Smooth muscle cell of the brain vasculature (primary cell): ENCODE data around the gene NRG2.

ENCODE experiments used
- DNase-seq: peaks from one replicate; pipeline ENCODE4 v3.0.0-alpha.2; 2012; ENCODE audit warnings: low read depth, low spot score

The NRG2 gene

DNA sequence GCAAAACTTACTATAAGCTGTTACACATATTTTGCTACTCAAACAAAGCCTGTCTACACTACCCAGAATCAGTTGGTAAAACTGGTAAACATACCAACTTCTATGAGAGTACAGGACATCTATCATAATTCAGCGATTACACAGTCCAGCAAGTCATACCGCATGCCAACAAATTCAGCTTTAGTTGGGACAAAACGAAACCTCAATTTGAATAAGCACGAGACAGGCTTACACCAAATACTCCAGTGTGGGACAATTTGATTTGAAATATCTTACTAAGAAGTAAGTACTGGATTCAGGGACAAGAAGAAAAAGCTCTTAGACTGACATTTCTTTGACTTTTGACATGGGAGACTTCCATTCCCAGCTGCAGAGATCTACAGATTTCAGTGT, 2.0 kb downstream of the NRG2 start:
- DNase-seq = no peak

DNA sequence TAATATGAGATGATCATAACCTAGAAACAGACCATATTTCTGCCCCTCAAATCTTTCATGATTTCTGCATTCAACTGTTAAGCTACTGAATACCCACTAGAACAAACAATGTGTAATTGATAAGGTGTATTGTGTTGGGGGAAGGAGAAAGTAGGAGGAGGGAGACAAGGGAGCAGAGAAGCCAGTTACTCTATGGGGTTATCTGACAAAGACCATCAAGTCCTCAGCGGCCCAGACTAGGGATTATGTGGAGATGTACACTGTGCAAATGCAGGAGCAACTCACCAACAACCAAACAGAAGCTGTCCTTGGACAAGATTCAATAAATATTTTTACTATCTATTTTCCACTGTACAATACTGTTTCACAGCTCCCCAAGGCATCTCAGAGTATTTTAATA, 2.7 kb downstream of the NRG2 start:
- no peak for DNase-seq

DNA sequence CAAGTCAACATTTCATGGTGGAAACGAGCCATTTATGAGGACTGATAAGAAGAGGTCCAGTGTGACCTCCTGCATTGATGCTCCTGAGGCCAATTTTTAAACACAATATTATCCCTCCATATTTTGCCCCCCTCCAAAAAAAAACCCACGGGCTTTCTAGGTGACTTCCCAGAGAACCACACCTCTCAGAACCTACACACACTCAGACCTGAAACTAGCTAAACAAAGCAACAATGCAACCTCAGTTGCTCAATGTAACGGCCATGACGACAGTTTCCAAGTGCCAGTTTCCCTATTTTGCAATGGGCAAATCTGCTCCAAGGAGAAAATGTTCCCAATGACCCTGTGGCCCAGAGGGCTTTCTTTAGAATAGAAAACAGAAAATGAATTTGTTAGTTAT, 3.5 kb downstream of the NRG2 start:
- no peak for DNase-seq

DNA sequence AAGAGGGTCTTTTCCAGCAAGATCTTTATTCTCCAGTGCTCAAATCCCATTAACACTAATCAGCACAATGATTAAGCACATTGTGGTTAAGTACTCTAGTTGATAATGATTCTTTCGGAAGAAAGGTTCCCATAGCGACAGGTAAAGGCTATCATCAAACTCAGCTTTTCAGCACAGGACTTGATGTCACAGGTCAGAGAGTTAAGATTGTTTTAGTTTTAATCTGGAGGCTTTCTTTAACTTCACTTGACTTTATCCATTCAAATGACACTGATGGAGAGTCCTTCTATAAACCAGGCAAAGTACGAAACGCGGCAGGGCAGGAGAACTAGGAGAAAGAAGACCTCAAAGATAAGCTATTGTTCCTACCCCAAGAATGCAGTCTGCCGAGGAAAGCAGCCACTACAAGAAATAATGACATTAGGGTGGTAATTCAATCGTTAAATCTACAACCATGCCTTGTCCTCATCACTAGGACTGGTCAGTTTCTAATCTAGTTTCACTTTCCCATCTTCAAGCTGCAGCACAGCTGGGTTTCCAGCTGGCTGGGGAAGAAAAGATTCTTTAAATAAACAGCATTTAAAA, 4.6 kb downstream of the NRG2 start:
- DNase-seq = no peak

DNA sequence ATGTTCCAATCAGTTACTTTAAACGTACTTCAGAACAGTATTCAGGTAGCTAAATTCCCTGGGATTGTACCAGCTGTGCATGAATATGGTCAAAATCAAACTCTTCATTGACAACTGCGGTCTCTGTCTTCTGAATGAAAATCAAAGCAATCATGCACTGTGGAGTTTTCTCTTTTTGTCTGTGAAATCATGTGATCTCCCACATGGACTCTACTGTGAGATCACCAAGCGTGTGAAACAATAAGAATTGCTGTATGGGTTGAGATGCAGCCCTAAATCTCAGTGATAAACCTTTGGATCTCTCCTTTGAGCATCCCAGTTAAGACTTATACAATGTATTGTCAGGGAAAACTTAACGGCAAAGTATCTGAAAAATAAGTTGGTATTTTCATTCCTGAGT, 6.1 kb downstream of the NRG2 start:
- no peak for DNase-seq

DNA sequence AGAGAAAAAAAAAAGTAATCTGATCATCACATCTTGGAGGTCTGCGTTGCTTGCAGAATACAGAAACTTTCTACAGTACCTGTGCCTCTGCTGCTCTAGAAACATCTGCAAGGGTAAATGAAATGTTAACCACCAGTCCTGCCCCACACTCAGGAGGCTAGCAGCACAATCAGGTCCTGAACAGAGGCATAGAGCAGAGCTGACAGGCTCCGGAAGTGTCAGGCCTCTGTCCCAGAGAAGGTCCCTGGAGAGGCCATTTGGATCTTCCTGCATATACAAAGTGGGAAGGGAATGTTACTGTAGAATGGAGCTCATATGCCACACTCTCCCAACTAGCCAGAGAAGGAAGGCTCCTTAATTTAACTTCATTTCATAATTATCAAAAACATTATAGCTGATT, 7.2 kb downstream of the NRG2 start:
- DNase-seq = no peak

GRCh38 chr5:140033037-140033760, 9.9 kb downstream of the NRG2 start:
- DNase-seq = no peak

DNA sequence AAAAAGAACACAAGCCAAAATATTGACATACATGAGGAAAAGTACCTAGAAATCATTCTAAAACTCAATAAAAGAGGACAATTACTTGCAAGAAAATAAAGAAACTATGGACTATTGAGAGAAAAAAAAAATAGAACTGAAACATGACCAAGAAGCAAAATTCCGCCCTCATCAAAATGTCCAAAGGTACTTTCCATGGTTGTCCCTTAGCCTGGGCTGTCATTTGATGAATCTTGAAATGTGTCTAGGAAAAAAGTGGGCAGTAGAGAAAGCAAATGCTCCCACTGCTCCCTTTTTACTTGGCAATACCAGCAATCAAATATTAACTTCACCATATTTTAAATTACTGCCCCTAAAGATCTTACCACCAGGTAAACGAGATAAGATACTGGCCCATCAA, 10.8 kb downstream of the NRG2 start:
- no peak for DNase-seq

- DNase-seq = no peak
These were observed 15.3 kb downstream of the NRG2 start for GRCh38 chr5:140027807-140028206.

GRCh38 chr5:140025736-140026135, 17.4 kb downstream of the NRG2 start:
- DNase-seq = no peak

DNA sequence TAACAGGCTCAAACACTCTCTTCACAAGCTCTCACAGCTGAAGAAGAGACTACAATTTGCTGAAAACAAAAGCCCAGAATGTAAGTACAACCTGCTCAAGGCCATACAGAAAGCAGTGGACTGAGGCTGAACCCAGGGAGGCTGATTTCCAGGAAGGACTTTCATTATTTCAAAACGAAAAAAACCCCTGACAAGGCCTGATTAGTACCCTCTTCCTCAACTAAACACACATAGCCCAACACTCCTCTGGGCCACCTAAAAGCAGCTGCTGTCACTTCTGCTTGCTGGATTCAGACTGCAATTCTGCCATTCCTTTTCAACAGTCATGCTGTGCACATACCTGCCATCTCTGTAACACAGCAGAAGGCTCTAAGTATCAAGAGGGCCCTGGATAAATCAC, 18.2 kb downstream of the NRG2 start:
- no peak for DNase-seq

- no peak for DNase-seq
These were observed 19.4 kb downstream of the NRG2 start for GRCh38 chr5:140023611-140024191.

DNA sequence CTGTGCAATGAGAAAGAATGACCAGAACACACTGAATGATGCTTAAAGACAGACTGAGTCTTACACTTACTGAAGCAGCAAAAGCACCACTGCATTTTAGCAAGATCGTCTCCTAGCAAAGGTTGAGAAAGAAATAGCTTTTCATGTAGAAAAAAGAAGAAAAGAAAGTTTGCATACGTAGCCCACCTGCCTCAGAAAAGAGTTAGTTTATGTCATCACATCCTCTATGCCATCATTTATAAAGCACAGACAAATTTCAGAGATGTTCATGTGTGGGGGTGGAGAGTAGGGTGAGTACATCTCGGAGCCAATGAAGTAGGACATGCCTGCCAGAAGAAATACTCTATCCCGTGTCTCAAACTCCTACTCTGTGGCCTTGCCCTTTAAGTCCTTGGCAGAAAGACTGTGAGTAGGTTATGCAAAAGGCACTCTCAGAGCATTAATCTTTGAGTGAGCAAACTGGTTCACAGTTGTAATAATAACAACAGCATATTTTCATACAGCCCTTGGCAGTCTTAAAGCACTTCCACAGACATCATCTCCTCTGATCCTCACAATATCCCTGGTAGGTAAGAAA, 22.4 kb downstream of the NRG2 start:
- no peak for DNase-seq

- no peak for DNase-seq
These were observed 24.0 kb downstream of the NRG2 start for GRCh38 chr5:140018920-140019644.

DNA sequence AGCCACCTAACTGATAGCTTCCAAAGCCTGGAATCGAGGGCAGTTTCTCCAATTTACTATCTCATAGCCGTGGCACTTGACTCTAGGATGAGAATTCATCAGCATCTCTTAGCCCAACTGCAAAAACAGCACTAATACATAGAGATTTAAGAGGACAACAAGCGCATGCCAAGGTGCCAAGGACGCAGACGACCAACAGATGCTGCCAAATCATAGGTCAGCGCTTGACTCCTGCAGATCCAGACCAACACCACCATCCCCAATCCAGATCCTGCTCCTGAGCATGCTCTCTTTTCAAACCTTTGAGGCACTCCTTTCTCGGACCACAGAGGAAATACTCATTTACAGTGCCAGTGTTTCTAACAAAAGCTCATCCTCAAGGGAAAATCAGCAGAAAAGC, 24.6 kb downstream of the NRG2 start:
- no peak for DNase-seq

DNA sequence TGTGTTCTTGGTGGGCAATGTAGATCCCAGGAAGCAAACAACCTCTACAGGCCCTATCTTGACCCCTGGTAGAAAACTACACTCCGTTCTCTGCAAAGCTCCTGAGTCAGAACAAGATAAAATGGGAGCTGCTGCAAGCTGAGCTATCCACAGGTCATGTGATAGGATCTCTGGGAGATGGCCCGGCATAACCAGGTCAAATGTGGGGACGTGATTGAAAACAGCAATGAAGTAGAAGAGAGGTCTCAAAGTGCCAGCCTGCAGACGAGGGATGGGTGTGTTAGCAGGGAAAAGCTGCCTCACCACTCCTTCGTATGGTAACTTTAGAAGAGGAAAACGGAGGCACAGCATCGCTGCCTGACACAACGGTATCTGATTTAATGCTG, 25.0 kb downstream of the NRG2 start:
- no peak for DNase-seq

GRCh38 chr5:140017397-140018095, 25.6 kb downstream of the NRG2 start:
- no peak for DNase-seq

DNA sequence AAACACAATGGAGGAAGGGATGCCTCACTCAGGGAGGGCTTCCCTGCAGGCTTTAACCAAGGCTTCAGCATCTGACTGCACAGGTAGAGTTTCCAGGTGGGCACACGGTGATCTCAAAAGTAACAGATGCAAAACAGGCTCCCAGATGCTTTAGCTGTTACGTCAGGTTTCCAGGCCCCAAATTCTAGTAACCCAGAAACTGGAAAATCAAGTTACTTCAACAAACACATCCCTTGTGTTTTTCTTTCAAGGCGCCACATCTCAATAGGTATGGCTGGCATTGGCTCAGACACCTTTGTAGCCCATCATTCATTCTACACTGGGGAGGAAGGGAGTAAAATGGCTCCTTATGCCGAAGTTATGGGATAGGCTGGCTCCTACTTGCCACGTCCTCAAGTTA, 27.4 kb downstream of the NRG2 start:
- DNase-seq = no peak

DNA sequence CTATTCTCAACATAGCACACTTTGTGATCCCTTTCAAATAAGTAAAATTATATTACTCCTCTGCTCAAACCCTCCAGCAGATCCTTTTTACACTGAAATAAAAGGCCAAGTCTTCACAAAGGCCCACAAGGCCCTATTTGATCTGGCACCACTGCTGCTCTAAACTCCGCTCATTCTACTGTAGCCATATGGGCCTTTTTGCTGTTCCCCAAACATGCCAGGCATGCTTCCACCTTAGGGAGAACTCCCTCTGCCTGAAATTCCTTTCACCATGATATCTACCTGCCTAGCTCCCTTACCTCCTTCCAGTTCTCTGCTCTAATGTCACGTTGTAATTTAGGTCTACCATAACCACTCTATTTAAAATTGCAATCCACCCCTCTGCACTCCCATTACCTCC, 28.3 kb downstream of the NRG2 start:
- DNase-seq = no peak

- no peak for DNase-seq
These were observed 29.6 kb downstream of the NRG2 start for GRCh38 chr5:140013536-140013935.

DNA sequence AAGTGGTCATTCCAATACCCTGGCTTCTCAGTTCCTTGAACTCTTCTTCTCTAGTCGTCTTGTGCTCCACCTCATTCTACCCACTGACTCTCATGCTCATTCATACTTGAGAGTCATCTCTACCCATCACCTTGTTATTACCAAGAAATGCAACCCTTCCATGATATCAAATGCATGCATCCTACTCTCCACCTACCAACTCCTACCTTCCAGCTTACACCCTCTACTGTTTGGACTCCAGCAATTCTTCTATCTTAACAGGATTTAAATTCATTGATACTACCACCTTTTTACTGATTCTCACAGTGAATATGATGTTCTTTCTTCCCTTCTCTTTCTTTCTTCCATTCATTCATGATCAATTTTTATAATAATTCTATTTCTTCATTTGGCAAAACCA, 30.7 kb downstream of the NRG2 start:
- DNase-seq = no peak

DNA sequence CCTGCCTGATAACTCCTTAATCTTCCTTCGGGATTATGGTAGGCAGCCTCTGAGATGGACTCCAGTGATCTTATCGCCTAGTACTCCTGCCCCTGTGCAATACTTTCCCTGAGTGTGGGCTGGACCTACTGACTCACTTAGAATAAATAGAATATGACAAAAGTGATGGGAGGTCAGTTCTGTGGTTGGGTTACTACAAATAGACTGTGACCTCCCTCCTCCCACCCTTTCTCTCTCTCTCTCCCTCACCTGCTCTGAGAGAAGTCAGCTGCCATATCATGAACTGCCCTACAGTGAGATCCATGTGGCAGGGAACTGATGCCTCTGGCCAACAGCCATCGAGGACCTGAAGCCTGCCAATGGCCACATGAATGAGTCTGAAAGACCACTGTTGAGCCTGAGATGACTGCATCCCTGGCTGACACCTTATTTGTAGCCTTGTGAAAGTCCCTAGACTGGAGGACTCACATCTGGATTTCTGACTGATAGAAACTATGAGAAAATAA, 31.7 kb downstream of the NRG2 start:
- no peak for DNase-seq
